GM19238 (cell line): ENCODE measurements around the gene WNT7B.

Experiments used
- DNase-seq: peaks from one replicate; pipeline ENCODE4 v3.0.0; 2011; ENCODE audit warnings: low spot score; ENCODE audit not compliant: insufficient read length

WNT7B gene

DNA sequence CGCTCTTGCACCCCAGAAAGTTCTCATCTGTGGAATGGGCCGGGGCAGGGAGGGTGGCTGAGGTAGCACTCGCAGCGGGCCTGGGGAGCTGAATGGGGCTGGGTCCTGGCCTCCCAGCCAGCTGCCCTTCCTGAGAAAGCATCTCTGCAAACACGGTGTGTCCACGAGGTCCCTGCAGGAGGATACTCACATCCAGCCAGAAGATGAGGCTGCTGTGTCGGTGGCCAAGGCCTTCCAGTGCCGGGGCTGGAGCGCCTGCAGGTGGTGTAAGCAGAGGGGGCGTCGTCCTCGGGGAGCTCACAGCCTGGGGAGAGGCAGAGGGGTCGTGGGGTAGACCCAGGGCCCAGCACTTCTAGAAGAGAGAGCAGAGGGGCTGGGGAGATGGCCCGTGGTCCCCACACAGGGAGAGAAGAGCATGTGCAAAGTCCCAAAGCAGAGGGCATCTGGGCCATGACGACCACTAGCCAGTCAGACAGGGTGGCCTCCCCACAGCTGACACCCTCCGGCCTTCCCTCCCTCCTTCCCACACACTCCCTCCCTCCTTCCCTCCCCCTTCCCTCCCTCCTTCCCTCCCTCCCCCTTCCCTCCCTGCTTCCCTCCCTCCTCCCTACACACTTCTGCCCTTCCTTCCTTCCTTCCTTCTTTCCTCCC is 97.9 kb downstream of the WNT7B start:
- DNase-seq = no peak

DNA sequence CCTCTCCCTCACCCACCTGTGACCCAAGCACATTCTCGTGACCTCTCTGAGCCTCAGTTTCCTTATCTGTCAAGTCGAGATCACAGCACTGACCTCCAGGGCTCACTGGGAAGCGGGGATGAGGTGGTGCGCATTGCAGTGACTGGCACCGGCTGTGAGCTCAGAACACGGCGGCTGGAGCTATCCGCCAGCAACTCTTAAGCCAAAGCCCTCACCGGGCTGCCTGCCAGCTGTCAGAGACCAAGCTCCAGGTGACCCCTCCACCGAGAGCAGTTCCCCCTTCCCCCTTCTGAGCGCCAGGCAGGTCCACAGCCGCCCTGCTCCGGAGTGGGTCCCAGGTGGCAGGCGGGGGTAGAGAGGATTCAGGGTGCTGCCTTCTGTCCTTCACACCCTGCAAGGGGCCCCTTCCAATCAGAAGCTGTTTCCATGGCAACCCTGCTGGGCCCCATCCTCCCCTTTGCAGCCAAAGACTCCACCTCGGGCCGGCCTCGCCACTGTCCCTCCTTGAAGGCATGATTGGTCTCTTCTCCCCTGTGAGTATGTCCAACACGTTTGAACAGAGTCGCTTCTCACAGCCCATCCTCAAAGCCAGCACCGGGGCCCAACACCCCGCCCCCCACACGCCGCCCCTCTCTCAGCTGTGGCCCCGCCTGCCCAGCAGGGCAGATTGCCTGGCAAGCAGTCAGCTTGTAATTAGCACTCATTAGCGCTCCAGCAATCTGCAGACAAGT is 98.7 kb downstream of the WNT7B start:
- no peak for DNase-seq

DNA sequence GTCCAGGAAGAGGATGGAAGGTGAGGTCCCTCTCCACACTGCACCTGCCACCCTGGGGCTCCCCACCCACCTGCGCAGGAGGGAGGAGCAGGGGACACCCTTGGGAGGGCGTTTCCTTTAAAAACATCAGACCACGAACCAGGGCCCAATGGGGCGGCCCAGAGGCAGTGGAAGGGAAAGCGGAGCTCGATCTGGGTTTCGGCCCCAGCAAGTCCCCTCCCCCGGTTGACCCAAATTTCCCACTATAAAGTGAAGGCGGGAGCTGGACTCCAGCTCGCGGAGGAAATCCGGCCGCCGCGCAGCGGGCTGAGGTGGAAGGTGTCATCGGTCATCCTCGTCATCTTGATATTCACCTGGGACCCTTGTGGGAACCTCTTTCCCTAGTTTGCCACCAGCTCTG is 99.3 kb downstream of the WNT7B start:
- no peak for DNase-seq

DNA sequence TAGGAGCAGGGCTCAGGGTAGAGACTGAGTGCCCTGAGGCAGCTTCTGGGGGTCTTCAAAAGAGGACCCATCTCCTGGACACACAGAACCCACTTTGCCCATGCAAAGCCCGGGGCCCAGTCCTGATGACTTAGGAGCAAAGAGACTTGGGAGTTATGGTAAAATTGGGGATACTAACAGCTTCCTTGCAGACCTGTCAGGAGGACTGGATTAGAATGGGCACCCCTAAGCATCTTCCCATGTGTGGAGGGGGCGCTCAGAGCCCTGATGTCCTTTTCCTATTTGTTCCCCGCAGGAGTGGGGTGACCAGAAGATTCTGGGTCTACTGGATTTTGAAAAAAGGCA is 100.0 kb downstream of the WNT7B start:
- no peak for DNase-seq

DNA sequence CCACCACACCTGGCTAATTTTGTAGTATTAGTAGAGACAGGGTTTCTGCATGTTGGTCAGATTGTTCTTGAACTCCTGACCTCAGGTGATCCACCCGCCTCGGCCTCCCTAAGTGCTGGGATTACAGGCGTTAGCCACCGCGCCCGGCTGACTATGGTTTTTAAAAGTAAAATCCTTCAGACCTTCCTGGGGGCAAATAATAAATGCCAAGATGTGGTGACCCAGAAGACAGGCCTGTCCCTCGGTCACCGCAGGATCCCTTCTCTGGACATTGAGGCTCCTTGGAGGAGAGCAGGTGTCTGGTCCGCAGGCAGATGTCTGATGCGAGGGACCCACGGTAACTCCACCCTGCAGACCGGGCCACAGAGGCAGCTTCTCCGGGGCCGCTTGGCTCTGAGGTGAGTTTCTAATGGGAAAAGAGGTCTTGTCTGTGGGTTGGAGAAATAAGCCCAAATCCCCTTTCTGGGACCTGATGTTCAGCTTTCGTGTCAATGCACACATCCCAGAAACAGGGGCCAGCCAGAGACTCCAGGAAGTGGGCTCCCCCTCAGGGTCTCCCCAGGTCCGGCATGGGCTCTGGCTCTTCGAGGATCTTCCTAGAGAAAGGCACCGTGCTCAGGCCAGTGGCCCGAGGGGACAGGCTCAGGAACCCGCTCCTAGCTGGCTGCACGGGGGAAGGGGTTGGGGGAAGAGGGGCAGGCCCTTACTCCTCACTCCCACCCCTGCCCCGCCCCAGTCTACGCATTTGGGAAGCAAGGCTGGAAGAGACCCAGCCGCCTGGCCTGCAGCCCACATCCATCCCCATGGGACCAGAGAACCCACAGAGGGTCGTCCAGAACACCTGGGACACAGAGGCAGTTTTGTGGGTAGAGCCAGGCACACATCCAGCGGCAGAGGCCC is 100.6 kb downstream of the WNT7B start:
- no peak for DNase-seq

DNA sequence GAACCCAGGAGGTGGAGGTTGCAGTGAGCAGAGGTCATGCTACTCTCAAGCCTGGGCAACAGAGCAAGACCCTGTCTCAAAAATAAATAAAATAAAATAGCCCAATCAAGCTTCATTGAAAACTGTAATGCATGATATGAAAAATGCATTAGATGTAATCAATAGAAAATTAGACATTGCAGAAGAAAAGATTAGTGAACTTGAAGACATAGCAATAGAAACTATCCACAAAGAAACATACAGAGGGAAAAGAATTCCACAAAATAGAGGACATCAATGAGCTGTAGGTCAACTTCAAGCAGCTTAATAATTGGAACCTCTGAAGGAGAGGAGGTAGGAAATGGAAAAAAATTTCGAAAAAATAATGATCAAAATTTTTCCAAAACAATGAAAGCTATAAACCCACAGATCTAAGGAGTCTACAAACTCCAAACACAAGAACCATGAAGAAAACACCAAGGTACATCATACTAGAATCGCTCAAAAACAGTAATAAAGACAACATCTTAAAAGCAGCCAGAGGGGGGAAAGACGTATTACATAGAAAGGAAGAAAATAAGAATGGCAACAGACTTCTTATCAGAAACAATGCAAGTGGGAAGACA is 104.2 kb downstream of the WNT7B start:
- no peak for DNase-seq

DNA sequence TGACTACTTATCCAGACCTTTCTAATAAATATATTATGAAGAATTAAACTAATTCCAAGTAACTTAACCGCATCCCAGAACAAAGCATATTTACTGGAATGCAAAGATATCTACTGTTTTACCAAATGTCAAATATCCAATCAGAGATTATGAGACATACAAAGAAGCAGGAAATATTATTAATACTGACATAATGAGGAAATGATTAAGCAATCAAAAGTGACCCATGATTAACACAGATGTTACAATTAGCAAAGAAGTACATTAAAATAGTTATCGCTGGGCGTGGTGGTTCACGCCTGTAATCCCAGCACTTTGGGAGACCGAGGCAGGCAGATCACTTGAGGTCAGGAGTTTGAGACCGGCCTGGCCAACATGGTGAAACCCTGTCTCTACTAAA is 105.2 kb downstream of the WNT7B start:
- DNase-seq = no peak
